ENCODE data around the gene NTM. TPM values are rescaled to one million over a fixed set of nuclear protein-coding genes. Genes with fewer than 3 reads are reported as not detected.
"Not testable (repeated sequence)": the region's sequence is repeated elsewhere in the genome, so short reads cannot be mapped to it uniquely, and the experiment has no call there.

The NTM gene
- total and polyA plus RNA-seq, 5 donors: 35.0 to 148 (median 88.2) TPM

DNA sequence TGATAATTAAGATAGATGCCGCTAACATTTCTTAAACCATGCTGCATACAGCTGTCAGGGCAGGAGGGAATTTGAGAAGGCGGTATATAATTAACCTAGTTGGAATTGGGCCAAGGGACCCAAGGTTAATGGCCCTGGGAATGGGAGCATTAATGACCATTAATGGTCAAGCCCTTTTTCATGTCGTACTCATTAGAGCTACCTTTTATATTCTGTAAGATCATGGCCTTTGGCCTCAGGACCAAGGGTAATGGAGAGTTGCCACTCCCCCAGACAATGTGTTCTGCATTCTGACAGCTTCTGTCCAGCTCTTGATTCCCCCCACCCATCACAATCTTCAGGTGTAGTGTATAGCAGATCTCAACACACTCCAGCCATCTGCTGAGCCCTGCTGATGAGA, 111.6 kb downstream of the NTM start:
- no peak for DNase-seq
- no peak for ATAC-seq
- no peak overlapping the region for H3K27ac ChIP-seq (ENCODE audit: low read length)
- intact Hi-C loops (cut with DNase I): no loop called here
- WGBS: 89% methylated on average over 3 of the region's 3 CpGs
- H3K4me3 ChIP-seq (ENCODE audit: low read length): no peak overlapping the region
- H3K9me3 ChIP-seq (ENCODE audit: control insufficient read depth, low read length): no peaks in the 10 kb centered on the region
- no peaks in the 10 kb centered on the region for H3K27me3 ChIP-seq (ENCODE audit: control insufficient read depth, insufficient read depth)
- no peaks in the 10 kb centered on the region for H3K4me1 ChIP-seq (ENCODE audit: control insufficient read depth, insufficient read depth, low read length)

GRCh38 chr11:131483453-131483852, 113.0 kb downstream of the NTM start:
- intact Hi-C loops (cut with DNase I): no loop called here
- DNase-seq: no peak
- 84% methylated on average over 7 of the region's 7 CpGs for WGBS
- H3K4me3 ChIP-seq (ENCODE audit: low read length): no peak overlapping the region
- H3K27ac ChIP-seq (ENCODE audit: low read length): no peak overlapping the region
- ATAC-seq: no peak
- H3K9me3 ChIP-seq (ENCODE audit: control insufficient read depth, low read length): no peaks in the 10 kb centered on the region
- H3K27me3 ChIP-seq (ENCODE audit: control insufficient read depth, insufficient read depth): no peaks in the 10 kb centered on the region
- no peaks in the 10 kb centered on the region for H3K4me1 ChIP-seq (ENCODE audit: control insufficient read depth, insufficient read depth, low read length)

GRCh38 chr11:131483877-131484276, 113.5 kb downstream of the NTM start:
- Histone ChIP-seq H3K27me3 (ENCODE audit: control insufficient read depth, insufficient read depth) (no peaks in the 10 kb centered on the region), H3K9me3 (ENCODE audit: control insufficient read depth, low read length) (no peaks in the 10 kb centered on the region), H3K4me1 (ENCODE audit: control insufficient read depth, insufficient read depth, low read length) (no peaks in the 10 kb centered on the region), H3K4me3 (ENCODE audit: low read length) (no peak overlapping the region), H3K27ac (ENCODE audit: low read length) (no peak overlapping the region)
- DNase-seq (no peak), ATAC-seq (no peak)
- 73% methylated on average over 4 of the region's 4 CpGs for WGBS
- intact Hi-C loops (cut with DNase I): no loop called here

GRCh38 chr11:131486100-131486499, 115.7 kb downstream of the NTM start:
- H3K27ac ChIP-seq (ENCODE audit: low read length): no peak overlapping the region
- H3K9me3 ChIP-seq (ENCODE audit: control insufficient read depth, low read length): no peaks in the 10 kb centered on the region
- no peaks in the 10 kb centered on the region for H3K27me3 ChIP-seq (ENCODE audit: control insufficient read depth, insufficient read depth)
- DNase-seq (no peak), ATAC-seq (peak in 1 of 2 donors; percentile 60)
- no peaks in the 10 kb centered on the region for H3K4me1 ChIP-seq (ENCODE audit: control insufficient read depth, insufficient read depth, low read length)
- intact Hi-C loops (cut with DNase I): no loop called here
- H3K4me3 ChIP-seq (ENCODE audit: low read length): no peak overlapping the region
- 49% methylated on average over 3 of the region's 3 CpGs for WGBS

DNA sequence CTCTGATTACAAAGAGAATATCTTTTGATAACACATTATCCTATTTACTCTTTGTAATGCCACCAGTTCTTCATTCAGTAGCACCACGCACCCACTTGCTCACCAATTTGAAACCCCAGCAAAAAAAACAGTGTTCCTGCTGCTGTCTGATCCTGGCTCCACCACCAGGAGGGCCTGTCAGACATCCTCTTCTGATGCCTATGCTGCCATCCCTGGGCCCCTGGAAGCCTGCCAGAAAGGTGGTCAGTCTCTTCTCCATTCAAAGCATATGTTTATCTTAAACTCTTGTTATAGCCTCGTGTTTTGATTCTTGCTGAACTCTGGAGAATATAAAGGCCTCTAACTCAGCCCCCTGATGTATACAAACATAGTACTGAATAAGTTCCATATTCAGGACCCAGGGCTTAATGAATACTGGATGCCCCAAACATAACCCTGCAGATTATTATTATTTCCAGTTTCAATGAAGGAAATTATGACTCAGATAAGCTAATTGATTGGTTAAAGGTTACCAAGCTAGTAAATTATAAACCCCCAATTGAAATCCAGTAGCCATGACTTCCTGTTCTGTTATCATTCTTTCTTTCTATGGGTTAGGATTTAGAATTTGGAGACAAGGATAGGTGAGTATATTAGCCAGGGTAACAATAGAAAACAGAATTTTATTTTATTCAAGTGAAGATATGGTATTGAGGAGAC, 116.7 kb downstream of the NTM start:
- no peaks in the 10 kb centered on the region for H3K4me1 ChIP-seq (ENCODE audit: control insufficient read depth, insufficient read depth, low read length)
- H3K27ac ChIP-seq (ENCODE audit: low read length): no peak overlapping the region
- 63% methylated on average over 2 of the region's 2 CpGs for WGBS
- no peak for DNase-seq
- ATAC-seq: no peak
- no peak overlapping the region for H3K4me3 ChIP-seq (ENCODE audit: low read length)
- H3K9me3 ChIP-seq (ENCODE audit: control insufficient read depth, low read length): no peaks in the 10 kb centered on the region
- intact Hi-C loops (cut with DNase I): no loop called here
- H3K27me3 ChIP-seq (ENCODE audit: control insufficient read depth, insufficient read depth): no peaks in the 10 kb centered on the region

DNA sequence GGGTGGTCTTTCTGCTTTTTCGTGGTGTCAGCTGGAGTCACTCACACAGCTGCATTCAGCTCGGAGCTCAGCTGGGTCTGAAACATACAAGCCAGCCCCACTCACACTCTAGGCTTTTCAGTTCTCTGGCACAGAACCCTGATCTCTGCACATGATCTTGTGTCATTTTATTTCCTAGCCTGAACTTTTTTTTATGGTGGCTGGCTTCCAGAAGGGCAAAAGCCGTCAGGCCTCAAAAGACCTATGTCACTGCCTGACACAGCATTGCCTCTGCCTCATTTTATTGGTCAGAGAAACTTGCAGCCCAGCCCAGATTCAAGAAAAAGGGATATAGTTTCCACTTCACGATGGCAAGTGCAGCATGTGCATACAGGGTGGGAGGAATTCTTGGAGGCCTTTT, 117.8 kb downstream of the NTM start:
- Histone ChIP-seq H3K27me3 (ENCODE audit: control insufficient read depth, insufficient read depth) (no peaks in the 10 kb centered on the region), H3K9me3 (ENCODE audit: control insufficient read depth, low read length) (no peaks in the 10 kb centered on the region), H3K27ac (ENCODE audit: low read length) (no peak overlapping the region), H3K4me3 (ENCODE audit: low read length) (no peak overlapping the region), H3K4me1 (ENCODE audit: control insufficient read depth, insufficient read depth, low read length) (no peaks in the 10 kb centered on the region)
- DNase-seq (no peak), ATAC-seq (no peak)
- intact Hi-C loops (cut with DNase I): no loop called here
- WGBS: 45% methylated on average over 4 of the region's 4 CpGs

- Histone ChIP-seq H3K9me3 (ENCODE audit: control insufficient read depth, low read length) (no peaks in the 10 kb centered on the region), H3K4me3 (ENCODE audit: low read length) (no peak overlapping the region), H3K27me3 (ENCODE audit: control insufficient read depth, insufficient read depth) (no peaks in the 10 kb centered on the region), H3K4me1 (ENCODE audit: control insufficient read depth, insufficient read depth, low read length) (peaks cover 3% of the 10 kb centered on the region), H3K27ac (ENCODE audit: low read length) (no peak overlapping the region)
- 75% methylated on average over 4 of the region's 4 CpGs for WGBS
- DNase-seq (no peak), ATAC-seq (no peak)
- intact Hi-C loops (cut with DNase I): no loop called here
These were observed 121.1 kb downstream of the NTM start for GRCh38 chr11:131491503-131491902.

GRCh38 chr11:131495423-131495822, 125.0 kb downstream of the NTM start:
- DNase-seq (peak in 2 of 3 donors; percentile 75 to 83), ATAC-seq (peak; percentile 48 to 70)
- H3K4me3 ChIP-seq (ENCODE audit: low read length): no peak overlapping the region
- no peak overlapping the region for H3K27ac ChIP-seq (ENCODE audit: low read length)
- intact Hi-C loops (cut with DNase I): no loop called here
- no peaks in the 10 kb centered on the region for H3K9me3 ChIP-seq (ENCODE audit: control insufficient read depth, low read length)
- peaks cover 3% of the 10 kb centered on the region for H3K4me1 ChIP-seq (ENCODE audit: control insufficient read depth, insufficient read depth, low read length)
- 40% methylated on average over 6 of the region's 6 CpGs for WGBS
- H3K27me3 ChIP-seq (ENCODE audit: control insufficient read depth, insufficient read depth): no peaks in the 10 kb centered on the region

DNA sequence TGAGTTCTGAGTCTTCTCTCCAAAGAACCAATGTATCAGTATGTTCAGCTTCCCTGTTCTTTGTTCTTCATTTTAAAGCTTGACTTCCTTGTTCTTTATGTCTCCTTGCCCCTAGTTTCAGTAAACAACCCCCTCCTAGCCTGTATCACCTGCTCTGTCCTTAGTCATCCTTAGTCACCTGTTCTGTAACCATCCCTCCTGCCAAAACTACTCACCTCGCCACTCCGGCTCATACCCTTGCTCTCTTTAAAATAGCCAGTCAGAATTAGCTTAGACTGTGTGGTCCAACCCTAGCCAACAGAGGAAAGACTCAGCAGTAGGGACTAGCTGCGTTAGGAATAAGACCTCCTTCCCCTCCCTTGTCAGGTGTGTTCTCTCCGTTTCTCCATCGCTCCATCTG, 127.3 kb downstream of the NTM start:
- intact Hi-C loops (cut with DNase I); H3K9me3 ChIP-seq (ENCODE audit: control insufficient read depth, low read length); H3K4me1 ChIP-seq (ENCODE audit: control insufficient read depth, insufficient read depth, low read length); DNase-seq; H3K4me3 ChIP-seq (ENCODE audit: low read length); H3K27ac ChIP-seq (ENCODE audit: low read length); H3K27me3 ChIP-seq (ENCODE audit: control insufficient read depth, insufficient read depth); ATAC-seq: not testable (repeated sequence)
- WGBS: 86% methylated on average over 5 of the region's 5 CpGs

DNA sequence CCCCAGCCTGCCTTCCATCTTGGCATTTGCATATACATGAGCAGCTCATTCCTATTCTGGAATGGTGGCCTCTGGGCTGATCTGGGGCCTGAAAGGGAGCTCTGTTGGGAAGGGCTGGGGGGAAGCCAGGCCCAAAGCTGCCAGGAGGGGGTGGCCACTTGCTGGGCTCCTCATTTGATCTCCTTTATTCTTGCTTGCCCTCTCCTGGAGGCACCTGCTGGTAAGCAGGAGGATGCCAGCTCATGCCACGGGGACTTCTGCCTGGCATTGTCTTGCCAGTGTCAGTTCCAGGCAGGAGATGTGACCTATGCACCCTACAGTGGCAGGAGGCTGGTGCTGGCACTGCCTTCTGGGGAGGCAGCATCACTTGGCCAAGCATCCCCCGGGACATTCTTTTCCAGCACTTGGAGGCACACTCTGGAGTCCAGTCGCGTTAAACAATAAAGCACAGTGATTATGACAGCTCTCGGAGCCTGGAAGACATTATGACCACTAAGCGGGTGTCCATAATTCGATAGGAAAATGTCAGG, 128.3 kb downstream of the NTM start:
- intact Hi-C loops (cut with DNase I): no loop called here
- DNase-seq (peak in 1 of 3 donors; percentile 16), ATAC-seq (peak; percentile 67 to 68)
- no peaks in the 10 kb centered on the region for H3K27me3 ChIP-seq (ENCODE audit: control insufficient read depth, insufficient read depth)
- H3K4me1 ChIP-seq (ENCODE audit: control insufficient read depth, insufficient read depth, low read length): peaks cover 3% of the 10 kb centered on the region
- peak overlapping the region; percentile 12 for H3K27ac ChIP-seq (ENCODE audit: low read length)
- no peak overlapping the region for H3K4me3 ChIP-seq (ENCODE audit: low read length)
- H3K9me3 ChIP-seq (ENCODE audit: control insufficient read depth, low read length): no peaks in the 10 kb centered on the region
- WGBS: 52% methylated on average over 7 of the region's 7 CpGs

- no peak overlapping the region for H3K4me3 ChIP-seq (ENCODE audit: low read length)
- H3K27me3 ChIP-seq (ENCODE audit: control insufficient read depth, insufficient read depth): no peaks in the 10 kb centered on the region
- no peak for DNase-seq
- peak; percentile 75 to 78 for ATAC-seq
- no peak overlapping the region for H3K27ac ChIP-seq (ENCODE audit: low read length)
- intact Hi-C loops (cut with DNase I): no loop called here
- H3K4me1 ChIP-seq (ENCODE audit: control insufficient read depth, insufficient read depth, low read length): peaks cover 3% of the 10 kb centered on the region
- 52% methylated on average over 8 of the region's 8 CpGs for WGBS
- no peaks in the 10 kb centered on the region for H3K9me3 ChIP-seq (ENCODE audit: control insufficient read depth, low read length)
These were observed 128.8 kb downstream of the NTM start for GRCh38 chr11:131499199-131499598.
